H9 (cell line): ENCODE measurements around the gene OR52E4. TPM values are rescaled to one million over a fixed set of nuclear protein-coding genes. Genes with fewer than 3 reads are reported as not detected.

Source experiments
- DNase-seq: peaks from one replicate; pipeline ENCODE4 v3.0.0-alpha.2; 2017
- H2AFZ ChIP-seq: one replicate; pipeline ENCODE4 v1.6.1; 2013; ENCODE audit warnings: mild to moderate bottlenecking, low read length, control low read depth, moderate library complexity
- H2AK5ac ChIP-seq: 2 replicates; pipeline ENCODE4 v1.6.1; 2013; ENCODE audit warnings: low read length, control low read depth, mixed read lengths; ENCODE audit not compliant: insufficient read length
- H2BK120ac ChIP-seq: one replicate; pipeline ENCODE4 v1.6.1; 2013; ENCODE audit warnings: low read depth, mild to moderate bottlenecking, low read length, control low read depth, inconsistent platforms; ENCODE audit not compliant: poor library complexity, severe bottlenecking
- H2BK12ac ChIP-seq: 2 replicates; pipeline ENCODE4 v1.6.1; 2013; ENCODE audit warnings: low read length, control low read depth, mixed read lengths, low read depth; ENCODE audit not compliant: insufficient read length
- H2BK15ac ChIP-seq: 2 replicates; pipeline ENCODE4 v1.6.1; 2013; ENCODE audit warnings: low read depth, low read length, control low read depth
- H2BK20ac ChIP-seq: one replicate; pipeline ENCODE4 v1.6.1; 2013; ENCODE audit warnings: low read depth, mild to moderate bottlenecking, low read length, control low read depth, inconsistent platforms; ENCODE audit not compliant: poor library complexity, severe bottlenecking
- H2BK5ac ChIP-seq: 2 replicates; pipeline ENCODE4 v1.6.1; 2013; ENCODE audit warnings: low read length, control low read depth, mixed read lengths; ENCODE audit not compliant: insufficient read length
- H3K14ac ChIP-seq: 2 replicates; pipeline ENCODE4 v1.6.1; 2013; ENCODE audit warnings: low read length, control low read depth; ENCODE audit not compliant: insufficient read depth
- H3K18ac ChIP-seq: 2 replicates; pipeline ENCODE4 v1.6.1; 2013; ENCODE audit warnings: low read depth, mild to moderate bottlenecking, mixed read lengths, low read length, control low read depth; ENCODE audit not compliant: insufficient read length
- H3K23ac ChIP-seq: 2 replicates; pipeline ENCODE4 v1.6.1; 2013; ENCODE audit warnings: low read length, control low read depth, mixed read lengths, low read depth; ENCODE audit not compliant: insufficient read length
- H3K23me2 ChIP-seq: 2 replicates; pipeline ENCODE4 v1.6.1; 2013; ENCODE audit warnings: low read depth, mild to moderate bottlenecking, mixed read lengths, low read length, control low read depth; ENCODE audit not compliant: insufficient read length, poor library complexity, severe bottlenecking
- H3K27ac ChIP-seq: 2 replicates; pipeline ENCODE4 v1.5.1; 2013; ENCODE audit warnings: low read length, control low read depth, mixed read lengths, low read depth; ENCODE audit not compliant: insufficient read length
- H3K27me3 ChIP-seq: 2 replicates; pipeline ENCODE4 v1.6.1; 2013; ENCODE audit warnings: low read length, control low read depth, inconsistent platforms; ENCODE audit not compliant: insufficient read depth
- H3K4ac ChIP-seq: 2 replicates; pipeline ENCODE4 v1.6.1; 2013; ENCODE audit warnings: low read depth, mild to moderate bottlenecking, control low read depth, inconsistent platforms, low read length, moderate library complexity
- H3K4me1 ChIP-seq: 2 replicates; pipeline ENCODE4 v1.6.1; 2013; ENCODE audit warnings: low read length, control low read depth, inconsistent platforms; ENCODE audit not compliant: insufficient read depth
- H3K4me2 ChIP-seq: 2 replicates; pipeline ENCODE4 v1.6.1; 2013; ENCODE audit warnings: low read length, control low read depth, mixed read lengths; ENCODE audit not compliant: insufficient read length, insufficient read depth
- H3K56ac ChIP-seq: 2 replicates; pipeline ENCODE4 v1.6.1; 2013; ENCODE audit warnings: low read depth, mild to moderate bottlenecking, mixed read lengths, low read length, control low read depth; ENCODE audit not compliant: insufficient read length
- H3K79me1 ChIP-seq: 2 replicates; pipeline ENCODE4 v1.6.1; 2013; ENCODE audit warnings: low read depth, mild to moderate bottlenecking, moderate library complexity, low read length, control low read depth, inconsistent platforms; ENCODE audit not compliant: insufficient read depth, poor library complexity, severe bottlenecking
- H3K79me2 ChIP-seq: 2 replicates; pipeline ENCODE4 v1.6.1; 2013; ENCODE audit warnings: low read length, control low read depth, inconsistent platforms; ENCODE audit not compliant: insufficient read depth
- H3K9ac ChIP-seq: 2 replicates; pipeline ENCODE4 v1.6.1; 2013; ENCODE audit warnings: low read length, control low read depth, mixed read lengths; ENCODE audit not compliant: insufficient read length; ENCODE audit errors: extremely low read depth
- H3K9me3 ChIP-seq: one replicate; pipeline ENCODE4 v1.6.1; 2013; ENCODE audit warnings: low read depth, low read length, inconsistent platforms; ENCODE audit not compliant: control insufficient read depth
- H3T11ph ChIP-seq: one replicate; pipeline ENCODE4 v1.6.1; 2013; ENCODE audit warnings: mild to moderate bottlenecking, low read length, control low read depth, inconsistent platforms
- H4K20me1 ChIP-seq: one replicate; pipeline ENCODE4 v1.6.1; 2013; ENCODE audit not compliant: control insufficient read depth, insufficient read length, insufficient read depth
- H4K5ac ChIP-seq: 2 replicates; pipeline ENCODE4 v1.6.1; 2013; ENCODE audit warnings: low read depth, mild to moderate bottlenecking, mixed read lengths, low read length, control low read depth; ENCODE audit not compliant: insufficient read length
- H4K8ac ChIP-seq: replicated peaks from 2 replicates; pipeline ENCODE4 v1.6.1; 2013; ENCODE audit warnings: low read length, control low read depth, mixed read lengths, low read depth; ENCODE audit not compliant: insufficient read length
- H4K91ac ChIP-seq: 2 replicates; pipeline ENCODE4 v1.6.1; 2013; ENCODE audit warnings: low read depth, mild to moderate bottlenecking, moderate library complexity, mixed read lengths, low read length, control low read depth; ENCODE audit not compliant: insufficient read length
- H3K27ac Mint-ChIP-seq, 3 experiments: 2 replicates in 2 of 3; 3 replicates in 1 of 3; pipeline ENCODE4 v1.8.0; 2020 to 2021; ENCODE audit warnings: mixed read lengths in 3 of 3, mild to moderate bottlenecking in 1 of 3, moderate library complexity in 1 of 3
- H3K27me3 Mint-ChIP-seq: 2 replicates; pipeline ENCODE4 v1.8.0; 2021; ENCODE audit warnings: low read depth, mild to moderate bottlenecking, moderate library complexity, mixed read lengths
- H3K36me3 Mint-ChIP-seq, 3 experiments: 2 replicates in 2 of 3; 3 replicates in 1 of 3; pipeline ENCODE4 v1.8.0; 2020 to 2021; ENCODE audit warnings: low read depth in 3 of 3, mixed read lengths in 3 of 3; ENCODE audit not compliant: insufficient read depth in 1 of 3
- H3K4me1 Mint-ChIP-seq, 2 experiments: 2 replicates each; pipeline ENCODE4 v1.8.0; 2020; ENCODE audit warnings: mixed read lengths in 2 of 2
- H3K4me3 Mint-ChIP-seq, 2 experiments: 2 replicates in 1 of 2; 3 replicates in 1 of 2; pipeline ENCODE4 v1.8.0; 2020 to 2021; ENCODE audit warnings: mild to moderate bottlenecking in 2 of 2, mixed read lengths in 2 of 2, moderate library complexity in 1 of 2
- H3K9me3 Mint-ChIP-seq, 2 experiments: 2 replicates in 1 of 2; 3 replicates in 1 of 2; pipeline ENCODE4 v1.8.0; 2020; ENCODE audit warnings: mild to moderate bottlenecking in 2 of 2, mixed read lengths in 2 of 2, moderate library complexity in 1 of 2
- CTCF ChIP-seq: fragments of 200-600 bp; sonication (generic); conservative IDR thresholded peaks from 3 replicates; pipeline ENCODE4 v1.8.0; 2021; ENCODE audit warnings: antibody characterized with exemption, mild to moderate bottlenecking
- WGBS: extraction: QIAGEN DNeasy Blood & Tissue Kit; methylation state at CpG from one replicate; pipeline ENCODE4 v1.1.7; 2013; ENCODE audit warnings: missing lambda C conversion rate, low lambda C conversion rate, mixed read lengths; ENCODE audit not compliant: insufficient read length; ENCODE audit errors: extremely low coverage; 5-methylcytosine and 5-hydroxymethylcytosine counted together
- total RNA-seq: library from RNA; stranded (reverse); gene quantifications from 2 replicates; pipeline ENCODE4 v1.2.1, GENCODE V29; 2021

Gene OR52E4
- total RNA-seq, 1 experiment from 2014 or later, result not detected

GRCh38 chr11:5892908-5893307, 12.5 kb downstream of the OR52E4 start, which contains the start of gene OR52E5:
OR52E5 (plus strand) TSS chr11:5893208; CDS start chr11:5900777, 7,569 bp downstream.
- Histone ChIP-seq H2BK12ac (no peak within 1 kb of the TSS), H4K5ac (no peak within 1 kb of the TSS), H2BK120ac (no peak within 1 kb of the TSS), H3K27ac (no peak within 1 kb of the TSS), H3K79me1 (no peaks in the 10 kb centered on the region), H4K20me1 (no peaks in the 10 kb centered on the region), H3K14ac (no peak within 1 kb of the TSS), H3K23ac (no peak within 1 kb of the TSS), H3K56ac (no peak within 1 kb of the TSS), H3T11ph (no peak within 1 kb of the TSS), H3K4ac (no peak within 1 kb of the TSS), H3K4me1 (no peaks in the 10 kb centered on the region), H3K23me2 (no peaks in the 10 kb centered on the region), H4K91ac (no peak within 1 kb of the TSS), H2AFZ (no peak within 1 kb of the TSS), H3K9ac (no peak within 1 kb of the TSS), H3K18ac (no peak within 1 kb of the TSS), H2AK5ac (no peak within 1 kb of the TSS), H2BK20ac (no peak within 1 kb of the TSS), H3K9me3 (no peaks in the 10 kb centered on the region), H3K27me3 (no peaks in the 10 kb centered on the region), H2BK15ac (no peak within 1 kb of the TSS), H2BK5ac (no peak within 1 kb of the TSS), H3K79me2 (no peaks in the 10 kb centered on the region), H4K8ac (no peak within 1 kb of the TSS), H3K4me2 (no peak within 1 kb of the TSS)
- Mint-ChIP-seq H3K4me3 (no peak within 1 kb of the TSS), H3K9me3 (no peaks in the 10 kb centered on the region), H3K36me3 (no peaks in the 10 kb centered on the region), H3K27ac (no peak within 1 kb of the TSS), H3K27me3 (no peaks in the 10 kb centered on the region), H3K4me1 (peaks cover 0 to under 1% of the 10 kb centered on the region in 2 experiments; a peak in 2 of 4 replicates)
- no peak for DNase-seq
- TF ChIP-seq CTCF, result no peak
- WGBS, result no CpG with 5 or more reads among the region's 3 CpGs
